HepG2 (cell line): ENCODE measurements around the gene TMEM8B. TPM values are rescaled to one million over a fixed set of nuclear protein-coding genes. Genes with fewer than 3 reads are reported as not detected.

ENCODE experiments used
- ADNP ChIP-seq: sonication (generic); formaldehyde crosslinking; IDR thresholded peaks from 2 replicates; pipeline ENCODE4 v1.4.0; 2020; ENCODE audit warnings: missing genetic modification reagents
- CCAR2 ChIP-seq: fragments of 200-400 bp; formaldehyde crosslinking; optimal IDR thresholded peaks from 2 replicates; pipeline ENCODE3; 2018; ENCODE audit warnings: low read depth, mild to moderate bottlenecking, low read length, moderate library complexity
- CENPT ChIP-seq: sonication (generic); formaldehyde crosslinking; IDR thresholded peaks from 2 replicates; pipeline ENCODE4 v1.8.0; 2022; ENCODE audit warnings: low read depth, mild to moderate bottlenecking, moderate library complexity, missing genetic modification reagents
- E2F5 ChIP-seq: sonication (generic); formaldehyde crosslinking; conservative IDR thresholded peaks from 2 replicates; pipeline ENCODE4 v1.4.0; 2020; ENCODE audit warnings: missing genetic modification reagents
- ELK4 ChIP-seq: sonication (generic); formaldehyde crosslinking; IDR thresholded peaks from 2 replicates; pipeline ENCODE4 v1.9.0; 2021; ENCODE audit warnings: missing genetic modification reagents, borderline replicate concordance
- FOXA1 ChIP-seq, 2 experiments: fragments of 450-650 bp in 1 of 2; sonication (generic) in 1 of 2; formaldehyde crosslinking in 1 of 2; IDR thresholded peaks; 2 replicates each; pipeline versions ENCODE4 v1.4.0 to v1.6.1; 2016 to 2020; ENCODE audit warnings: missing genetic modification reagents in 1 of 2
- GRHL1 ChIP-seq: sonication (generic); formaldehyde crosslinking; conservative IDR thresholded peaks from 2 replicates; pipeline ENCODE4 v1.8.0; 2022; ENCODE audit warnings: missing genetic modification reagents
- HDAC2 ChIP-seq: sonication (generic); formaldehyde crosslinking; IDR thresholded peaks from 2 replicates; pipeline ENCODE4 v1.4.0; 2020; ENCODE audit warnings: missing genetic modification reagents
- HMG20B ChIP-seq: conservative IDR thresholded peaks from 2 replicates; pipeline ENCODE4 v1.6.1; 2016; ENCODE audit warnings: missing genetic modification reagents, missing compliant biosample characterization
- MED1 ChIP-seq: sonication (generic); formaldehyde crosslinking; IDR thresholded peaks from 2 replicates; pipeline ENCODE4 v1.4.0; 2020; ENCODE audit warnings: missing genetic modification reagents
- MTERF4 ChIP-seq: sonication (generic); formaldehyde crosslinking; IDR thresholded peaks from 2 replicates; pipeline ENCODE4 v1.8.0; 2023; ENCODE audit warnings: mild to moderate bottlenecking, missing genetic modification reagents
- REPIN1 ChIP-seq: sonication (generic); formaldehyde crosslinking; IDR thresholded peaks from 2 replicates; pipeline ENCODE4 v1.8.0; 2022; ENCODE audit warnings: missing genetic modification reagents, low read depth, mild to moderate bottlenecking, borderline replicate concordance
- SRY ChIP-seq: sonication (generic); formaldehyde crosslinking; IDR thresholded peaks from 2 replicates; pipeline ENCODE4 v1.8.0; 2022; ENCODE audit warnings: mild to moderate bottlenecking, missing genetic modification reagents
- ZBTB8A ChIP-seq: sonication (generic); formaldehyde crosslinking; IDR thresholded peaks from 2 replicates; pipeline ENCODE4 v1.4.0; 2020; ENCODE audit warnings: mild to moderate bottlenecking, low read depth, missing genetic modification reagents, borderline replicate concordance
- ZFP82 ChIP-seq: sonication (generic); formaldehyde crosslinking; IDR thresholded peaks from 2 replicates; pipeline ENCODE4 v1.5.1; 2020; ENCODE audit warnings: mild to moderate bottlenecking, missing genetic modification reagents, borderline replicate concordance
- ZNF263 ChIP-seq: sonication (generic); formaldehyde crosslinking; IDR thresholded peaks from 2 replicates; pipeline ENCODE4 v1.4.0; 2020; ENCODE audit warnings: missing genetic modification reagents
- ZNF292 ChIP-seq: sonication (generic); formaldehyde crosslinking; IDR thresholded peaks from 2 replicates; pipeline ENCODE4 v1.8.1; 2022; ENCODE audit warnings: mild to moderate bottlenecking, low read depth, missing genetic modification reagents, borderline replicate concordance
- polyA plus RNA-seq, 8 experiments: library from polyadenylated mRNA; depleted of rRNA in 3 of 8; stranded (reverse) in 7 of 8; unstranded in 1 of 8; fragments of >200 nt; fragmentation: Illumina TruSeq in 4 of 8; extraction: Trizol in 4 of 8; gene quantifications; 2 replicates each; pipeline versions ENCODE4 v1.2.1 to v1.2.3, GENCODE V29; 2011 to 2016; ENCODE audit warnings: low read depth in 4 of 8, missing spikeins in 1 of 8, mixed read lengths in 1 of 8; ENCODE audit not compliant: insufficient read depth in 1 of 8
- total RNA-seq, 5 experiments: library from RNA; depleted of rRNA; stranded (reverse); fragments of >200 nt; fragmentation: Illumina TruSeq; extraction: Trizol; gene quantifications; 2 replicates each; pipeline ENCODE4 v1.2.3, GENCODE V29; 2016; ENCODE audit warnings: low read depth in 1 of 5

The TMEM8B gene
- total and polyA plus RNA-seq, 2 of the 13 experiments (the other 11 are each of a cell fraction or from before 2014, with no cell fraction given) = 2.1 to 2.7 TPM

- TF ChIP-seq FOXA1 (IDR thresholded peaks at IDR 0.05) = no peak
- peak; percentile 50 for TF ChIP-seq FOXA1 (CRISPR knock-in tag; IDR thresholded peaks at IDR 0.05)
- no peak for TF ChIP-seq ELK4 (CRISPR knock-in tag)
- no peak for TF ChIP-seq ZBTB8A
- TF ChIP-seq CENPT = no peak
- TF ChIP-seq MTERF4 (CRISPR knock-in tag) = no peak
- TF ChIP-seq ZNF263 = peak; percentile 94
- TF ChIP-seq GRHL1 = no peak
- peak; percentile 46; the same call in 1 of the 2 replicates for TF ChIP-seq MED1 (CRISPR knock-in tag)
- 0 out of 2 replicates have a peak, but pooled peaks have one; percentile 56 for TF ChIP-seq ADNP (CRISPR knock-in tag)
- no peak for TF ChIP-seq HMG20B (CRISPR knock-in tag)
- no peak for TF ChIP-seq SRY
- TF ChIP-seq CCAR2 = no peak
- peak; percentile 95 for TF ChIP-seq ZNF292
- no peak for TF ChIP-seq E2F5 (CRISPR knock-in tag)
- TF ChIP-seq REPIN1 (CRISPR knock-in tag) = no peak; the same call in 1 of the 2 replicates
- no peak for TF ChIP-seq ZFP82 (CRISPR knock-in tag)
- peak; percentile 87 for TF ChIP-seq HDAC2
Observed at GRCh38 chr9:35905912-35906679, 77.1 kb downstream of the TMEM8B start, which contains the start of gene HRCT1 (continued).
